ENCODE measurements around the gene SOX9.

DNA sequence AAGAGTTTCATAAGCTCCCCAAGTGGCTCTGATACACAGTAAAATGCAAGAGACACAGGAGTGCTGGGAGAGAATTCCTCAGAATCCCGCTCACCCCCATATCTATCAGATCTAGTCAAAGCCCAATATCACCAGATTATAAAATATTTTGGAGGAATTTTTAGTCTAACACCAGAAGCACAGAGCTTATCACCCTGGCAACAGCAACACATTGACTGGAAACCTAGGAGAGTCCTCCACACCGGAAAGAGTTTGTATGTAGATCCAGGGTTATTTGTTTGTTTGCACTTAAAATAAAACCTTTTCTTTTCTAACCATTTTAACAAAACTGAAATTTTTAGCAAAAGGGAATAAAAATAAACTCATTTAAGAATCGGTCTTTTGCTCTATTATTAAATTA, 7.2 kb downstream of the SOX9 start:
- TF ChIP-seq, protein P1, sequence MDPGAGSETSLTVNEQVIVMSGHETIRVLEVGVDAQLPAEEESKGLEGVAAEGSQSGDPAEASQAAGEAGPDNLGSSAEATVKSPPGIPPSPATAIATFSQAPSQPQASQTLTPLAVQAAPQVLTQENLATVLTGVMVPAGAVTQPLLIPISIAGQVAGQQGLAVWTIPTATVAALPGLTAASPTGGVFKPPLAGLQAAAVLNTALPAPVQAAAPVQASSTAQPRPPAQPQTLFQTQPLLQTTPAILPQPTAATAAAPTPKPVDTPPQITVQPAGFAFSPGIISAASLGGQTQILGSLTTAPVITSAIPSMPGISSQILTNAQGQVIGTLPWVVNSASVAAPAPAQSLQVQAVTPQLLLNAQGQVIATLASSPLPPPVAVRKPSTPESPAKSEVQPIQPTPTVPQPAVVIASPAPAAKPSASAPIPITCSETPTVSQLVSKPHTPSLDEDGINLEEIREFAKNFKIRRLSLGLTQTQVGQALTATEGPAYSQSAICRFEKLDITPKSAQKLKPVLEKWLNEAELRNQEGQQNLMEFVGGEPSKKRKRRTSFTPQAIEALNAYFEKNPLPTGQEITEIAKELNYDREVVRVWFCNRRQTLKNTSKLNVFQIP (CRISPR knock-in tag; IDR thresholded peaks at IDR 0.05; ENCODE audit: borderline replicate concordance, low read depth): no peak
- no peak for TF ChIP-seq ZFP3 (CRISPR knock-in tag; IDR thresholded peaks at IDR 0.05)
- TF ChIP-seq, protein P2, sequence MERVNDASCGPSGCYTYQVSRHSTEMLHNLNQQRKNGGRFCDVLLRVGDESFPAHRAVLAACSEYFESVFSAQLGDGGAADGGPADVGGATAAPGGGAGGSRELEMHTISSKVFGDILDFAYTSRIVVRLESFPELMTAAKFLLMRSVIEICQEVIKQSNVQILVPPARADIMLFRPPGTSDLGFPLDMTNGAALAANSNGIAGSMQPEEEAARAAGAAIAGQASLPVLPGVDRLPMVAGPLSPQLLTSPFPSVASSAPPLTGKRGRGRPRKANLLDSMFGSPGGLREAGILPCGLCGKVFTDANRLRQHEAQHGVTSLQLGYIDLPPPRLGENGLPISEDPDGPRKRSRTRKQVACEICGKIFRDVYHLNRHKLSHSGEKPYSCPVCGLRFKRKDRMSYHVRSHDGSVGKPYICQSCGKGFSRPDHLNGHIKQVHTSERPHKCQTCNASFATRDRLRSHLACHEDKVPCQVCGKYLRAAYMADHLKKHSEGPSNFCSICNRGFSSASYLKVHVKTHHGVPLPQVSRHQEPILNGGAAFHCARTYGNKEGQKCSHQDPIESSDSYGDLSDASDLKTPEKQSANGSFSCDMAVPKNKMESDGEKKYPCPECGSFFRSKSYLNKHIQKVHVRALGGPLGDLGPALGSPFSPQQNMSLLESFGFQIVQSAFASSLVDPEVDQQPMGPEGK (CRISPR knock-in tag; IDR thresholded peaks at IDR 0.05; ENCODE audit: borderline replicate concordance): no peak
- no peak for TF ChIP-seq ARNTL (CRISPR knock-in tag; IDR thresholded peaks at IDR 0.05; ENCODE audit: borderline replicate concordance, low read depth)
- TF ChIP-seq TOX (CRISPR knock-in tag; IDR thresholded peaks at IDR 0.05; ENCODE audit: borderline replicate concordance): no peak
- no peak for TF ChIP-seq ESRRG (CRISPR knock-in tag; IDR thresholded peaks at IDR 0.05)
- no peak for TF ChIP-seq ISL1 (CRISPR knock-in tag; IDR thresholded peaks at IDR 0.05)
- no peak for TF ChIP-seq BACH2 (CRISPR knock-in tag; IDR thresholded peaks at IDR 0.05; ENCODE audit: borderline replicate concordance)
- no peak for TF ChIP-seq OSR1 (CRISPR knock-in tag; IDR thresholded peaks at IDR 0.05)
- TF ChIP-seq RARB (CRISPR knock-in tag; IDR thresholded peaks at IDR 0.05): no peak
- no peak for TF ChIP-seq CSDC2 (CRISPR knock-in tag; IDR thresholded peaks at IDR 0.05)
- TF ChIP-seq, protein P3, sequence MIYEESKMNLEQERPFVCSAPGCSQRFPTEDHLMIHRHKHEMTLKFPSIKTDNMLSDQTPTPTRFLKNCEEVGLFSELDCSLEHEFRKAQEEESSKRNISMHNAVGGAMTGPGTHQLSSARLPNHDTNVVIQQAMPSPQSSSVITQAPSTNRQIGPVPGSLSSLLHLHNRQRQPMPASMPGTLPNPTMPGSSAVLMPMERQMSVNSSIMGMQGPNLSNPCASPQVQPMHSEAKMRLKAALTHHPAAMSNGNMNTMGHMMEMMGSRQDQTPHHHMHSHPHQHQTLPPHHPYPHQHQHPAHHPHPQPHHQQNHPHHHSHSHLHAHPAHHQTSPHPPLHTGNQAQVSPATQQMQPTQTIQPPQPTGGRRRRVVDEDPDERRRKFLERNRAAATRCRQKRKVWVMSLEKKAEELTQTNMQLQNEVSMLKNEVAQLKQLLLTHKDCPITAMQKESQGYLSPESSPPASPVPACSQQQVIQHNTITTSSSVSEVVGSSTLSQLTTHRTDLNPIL (CRISPR knock-in tag; IDR thresholded peaks at IDR 0.05; ENCODE audit: low read depth): no peak

All from SK-N-SH treated with all-trans-retinoic acid at 6 μM for 48 hours (cell line).